Rectal smooth muscle tissue (tissue), 1 donor: ENCODE results near the gene FYN.
"Not testable (repeated sequence)": the region's sequence is repeated elsewhere in the genome, so short reads cannot be mapped to it uniquely, and the experiment has no call there.

ENCODE experiments used
- H3K27ac ChIP-seq: one replicate; pipeline ENCODE4 v1.7.0; 2013; ENCODE audit warnings: low read depth, low read length, inconsistent platforms
- H3K27me3 ChIP-seq: one replicate; pipeline ENCODE4 v1.7.0; 2013; ENCODE audit warnings: low read length; ENCODE audit not compliant: control insufficient read depth, insufficient read depth
- H3K36me3 ChIP-seq: one replicate; pipeline ENCODE4 v1.7.0; 2013; ENCODE audit warnings: low read length; ENCODE audit not compliant: control insufficient read depth, insufficient read depth
- H3K4me1 ChIP-seq: one replicate; pipeline ENCODE4 v1.7.0; 2013; ENCODE audit warnings: low read length; ENCODE audit not compliant: control insufficient read depth, insufficient read depth
- H3K4me3 ChIP-seq: one replicate; pipeline ENCODE4 v1.7.0; 2013; ENCODE audit warnings: low read length
- H3K9ac ChIP-seq: one replicate; pipeline ENCODE4 v1.7.0; 2013; ENCODE audit warnings: low read length

FYN gene

GRCh38 chr6:111873178-111874024 is at the start of gene FYN:
FYN (minus strand) TSS chr6:111873452; CDS start chr6:111720051, 153,401 bp downstream.
- no peaks in the 10 kb centered on the region for H3K36me3 ChIP-seq
- no peaks in the 10 kb centered on the region for H3K4me1 ChIP-seq
- peak within 1 kb of the TSS; percentile 8 for H3K27ac ChIP-seq
- no peak within 1 kb of the TSS for H3K9ac ChIP-seq
- no peaks in the 10 kb centered on the region for H3K27me3 ChIP-seq
- peak within 1 kb of the TSS; percentile 77 for H3K4me3 ChIP-seq

- Histone ChIP-seq H3K4me3 (no peak overlapping the region), H3K9ac (no peak overlapping the region), H3K4me1 (no peaks in the 10 kb centered on the region), H3K36me3 (no peaks in the 10 kb centered on the region), H3K27ac (no peak overlapping the region), H3K27me3 (no peaks in the 10 kb centered on the region)
These were observed 49.4 kb upstream of the FYN start for GRCh38 chr6:111922454-111923297.

- H3K4me3 ChIP-seq, result no peak overlapping the region
- H3K9ac ChIP-seq, result no peak overlapping the region
- H3K27me3 ChIP-seq, result no peaks in the 10 kb centered on the region
- no peak overlapping the region for H3K27ac ChIP-seq
- H3K4me1 ChIP-seq, result no peaks in the 10 kb centered on the region
- H3K36me3 ChIP-seq, result no peaks in the 10 kb centered on the region
These were observed 47.9 kb upstream of the FYN start for GRCh38 chr6:111921103-111921502.

GRCh38 chr6:111920578-111920977 is 47.3 kb upstream of the FYN start:
- H3K4me1 ChIP-seq, result no peaks in the 10 kb centered on the region
- H3K9ac ChIP-seq, result no peak overlapping the region
- H3K36me3 ChIP-seq, result no peaks in the 10 kb centered on the region
- no peak overlapping the region for H3K27ac ChIP-seq
- no peak overlapping the region for H3K4me3 ChIP-seq
- no peaks in the 10 kb centered on the region for H3K27me3 ChIP-seq

- H3K27ac ChIP-seq, result no peak overlapping the region
These were observed 45.6 kb upstream of the FYN start for GRCh38 chr6:111918825-111919224.

DNA sequence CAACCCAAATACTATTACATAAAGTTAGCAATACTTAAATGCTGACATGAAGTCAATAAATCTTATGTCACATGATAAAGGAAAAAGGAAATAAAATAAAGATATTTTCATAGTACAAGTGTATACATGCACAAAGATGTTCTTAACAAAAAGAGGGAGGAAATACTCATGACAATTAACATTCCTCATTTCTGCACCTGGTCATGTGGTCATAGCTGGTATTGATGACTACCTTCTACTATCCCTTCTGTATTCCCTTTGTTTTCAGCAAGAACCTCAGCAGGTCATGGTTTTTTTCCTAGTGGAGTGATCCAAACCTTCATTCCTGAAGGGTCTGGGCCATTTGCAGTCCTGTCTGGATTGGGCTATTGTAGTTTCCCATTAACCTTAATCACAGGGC is 43.5 kb upstream of the FYN start:
- H3K36me3 ChIP-seq, result no peaks in the 10 kb centered on the region
- no peak overlapping the region for H3K4me3 ChIP-seq
- H3K27me3 ChIP-seq, result no peaks in the 10 kb centered on the region
- no peak overlapping the region for H3K27ac ChIP-seq
- H3K9ac ChIP-seq, result no peak overlapping the region
- no peaks in the 10 kb centered on the region for H3K4me1 ChIP-seq

More at GRCh38 chr6:111918825-111919224, 45.6 kb upstream of the FYN start:
- H3K4me1 ChIP-seq, result no peaks in the 10 kb centered on the region
- no peak overlapping the region for H3K4me3 ChIP-seq
- H3K27me3 ChIP-seq, result no peaks in the 10 kb centered on the region
- no peak overlapping the region for H3K9ac ChIP-seq
- H3K36me3 ChIP-seq, result no peaks in the 10 kb centered on the region

- Histone ChIP-seq H3K27ac (no peak overlapping the region), H3K9ac (no peak overlapping the region), H3K27me3 (no peaks in the 10 kb centered on the region), H3K4me3 (no peak overlapping the region), H3K4me1 (no peaks in the 10 kb centered on the region), H3K36me3 (no peaks in the 10 kb centered on the region)
These were observed 41.4 kb upstream of the FYN start for GRCh38 chr6:111914617-111915016.

- no peak overlapping the region for H3K27ac ChIP-seq
- H3K36me3 ChIP-seq, result no peaks in the 10 kb centered on the region
- no peaks in the 10 kb centered on the region for H3K27me3 ChIP-seq
- no peak overlapping the region for H3K9ac ChIP-seq
- H3K4me1 ChIP-seq, result no peaks in the 10 kb centered on the region
- H3K4me3 ChIP-seq, result no peak overlapping the region
These were observed 39.7 kb upstream of the FYN start for GRCh38 chr6:111912904-111913303.

- Histone ChIP-seq H3K27ac (no peak overlapping the region), H3K4me3 (no peak overlapping the region), H3K27me3 (no peaks in the 10 kb centered on the region), H3K36me3 (no peaks in the 10 kb centered on the region), H3K9ac (no peak overlapping the region), H3K4me1 (no peaks in the 10 kb centered on the region)
These were observed 38.2 kb upstream of the FYN start for GRCh38 chr6:111911428-111911827.

DNA sequence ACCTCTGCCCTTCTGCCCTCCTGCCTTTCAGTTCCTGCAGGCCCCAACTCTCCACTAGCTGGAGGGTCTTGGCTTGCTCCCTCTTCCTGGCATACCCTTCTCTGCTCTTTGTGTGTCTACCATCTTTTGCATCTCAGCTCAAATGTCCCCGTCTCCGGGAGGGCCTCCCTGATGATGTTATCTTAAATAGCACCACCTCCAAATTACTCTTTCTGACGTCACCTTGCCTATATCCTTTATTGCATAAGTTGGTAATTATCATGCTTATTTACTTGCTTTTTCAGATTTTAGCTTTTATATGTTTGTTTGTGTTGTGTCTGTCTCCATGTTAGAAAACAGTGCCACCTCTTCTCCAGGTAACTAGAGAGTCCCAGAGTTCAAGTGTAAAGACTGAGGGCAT is 36.0 kb upstream of the FYN start:
- Histone ChIP-seq H3K4me3 (no peak overlapping the region), H3K4me1 (no peaks in the 10 kb centered on the region), H3K27ac (no peak overlapping the region), H3K9ac (no peak overlapping the region), H3K36me3 (no peaks in the 10 kb centered on the region), H3K27me3 (no peaks in the 10 kb centered on the region)

DNA sequence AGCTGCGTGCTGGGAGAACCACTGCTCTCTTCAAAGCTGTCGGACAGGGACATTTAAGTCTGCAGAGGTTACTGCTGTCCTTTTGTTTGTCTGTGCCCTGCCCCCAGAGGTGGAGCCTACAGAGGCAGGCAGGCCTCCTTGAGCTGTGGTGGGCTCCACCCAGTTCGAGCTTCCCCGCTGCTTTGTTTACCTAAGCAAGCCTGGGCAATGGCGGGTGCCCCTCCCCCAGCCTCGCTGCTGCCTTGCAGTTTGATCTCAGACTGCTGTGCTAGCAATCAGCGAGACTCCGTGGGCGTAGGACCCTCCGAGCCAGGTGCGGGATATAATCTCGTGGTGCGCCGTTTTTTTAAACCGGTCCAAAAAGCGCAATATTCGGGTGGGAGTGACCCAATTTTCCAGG is 35.1 kb upstream of the FYN start:
- not testable (repeated sequence) for H3K27ac ChIP-seq, H3K4me3 ChIP-seq, H3K4me1 ChIP-seq, H3K9ac ChIP-seq, H3K27me3 ChIP-seq, H3K36me3 ChIP-seq

GRCh38 chr6:111900735-111901134 is 27.5 kb upstream of the FYN start:
- Histone ChIP-seq H3K27ac (no peak overlapping the region), H3K27me3 (no peaks in the 10 kb centered on the region), H3K4me3 (no peak overlapping the region), H3K4me1 (no peaks in the 10 kb centered on the region), H3K9ac (no peak overlapping the region), H3K36me3 (no peaks in the 10 kb centered on the region)
